KOPT-K1 (cell line): ENCODE measurements around the gene ATP11A.

Experiments used
- H3K27ac ChIP-seq: fragments of 200-600 bp; sonication (generic); 2 replicates; pipeline ENCODE4 v1.5.1; 2016; ENCODE audit warnings: antibody characterized with exemption, mild to moderate bottlenecking, low read depth, low read length; ENCODE audit not compliant: poor library complexity, severe bottlenecking
- H3K36me3 ChIP-seq: fragments of 200-600 bp; sonication (generic); 2 replicates; pipeline ENCODE4 v1.5.1; 2017; ENCODE audit warnings: antibody characterized with exemption, mild to moderate bottlenecking, low read length, moderate library complexity; ENCODE audit not compliant: insufficient read depth
- H3K9me3 ChIP-seq: fragments of 200-600 bp; sonication (generic); 2 replicates; pipeline ENCODE4 v1.5.1; 2017; ENCODE audit warnings: antibody characterized with exemption, low read length, mild to moderate bottlenecking; ENCODE audit not compliant: insufficient read depth, poor library complexity, severe bottlenecking

ATP11A gene

DNA sequence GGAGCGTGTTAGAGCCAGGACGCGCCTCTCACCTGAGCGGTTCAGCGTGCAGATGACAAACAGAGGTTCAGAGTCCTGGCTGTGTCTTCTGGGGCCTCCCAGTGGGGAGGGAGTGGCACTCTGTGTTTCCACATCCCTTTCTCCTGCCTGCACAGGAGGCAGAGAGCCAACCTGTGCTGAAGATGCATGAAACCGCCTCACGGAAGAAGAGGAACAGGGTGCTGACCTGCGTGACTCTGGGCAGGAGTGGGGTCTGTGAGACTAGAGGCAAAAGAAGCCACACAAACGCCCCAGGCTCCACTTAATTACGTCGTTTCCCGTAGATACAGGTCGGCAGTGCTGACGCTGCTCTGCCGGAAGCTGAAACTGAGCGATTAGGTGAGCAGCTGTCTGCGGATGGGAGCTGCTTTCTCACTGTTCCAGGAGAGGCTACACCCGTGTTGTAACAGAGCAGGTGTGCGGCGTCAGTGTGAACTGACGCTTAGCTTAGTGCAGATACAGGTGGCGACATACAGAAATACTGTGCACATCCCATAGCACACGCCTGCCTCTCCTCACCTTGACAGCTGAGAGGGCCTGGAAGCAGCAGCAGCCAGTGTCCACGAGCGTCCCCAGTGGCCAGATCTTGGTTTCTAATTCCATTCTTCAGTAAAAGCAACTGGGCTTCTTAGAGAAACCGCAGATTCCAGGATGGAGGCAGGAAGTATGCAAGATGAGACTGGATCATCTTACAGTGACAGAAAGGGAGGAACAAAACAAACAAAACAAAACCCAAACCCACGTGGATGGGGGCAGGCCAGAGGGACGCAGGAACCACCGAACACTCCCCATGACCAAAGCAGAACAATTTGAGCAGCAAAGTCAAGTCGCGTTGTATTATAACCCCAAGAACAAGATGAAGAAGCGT, 241.4 kb downstream of the ATP11A start:
- H3K27ac ChIP-seq = no peak overlapping the region
- H3K9me3 ChIP-seq = no peaks in the 10 kb centered on the region

DNA sequence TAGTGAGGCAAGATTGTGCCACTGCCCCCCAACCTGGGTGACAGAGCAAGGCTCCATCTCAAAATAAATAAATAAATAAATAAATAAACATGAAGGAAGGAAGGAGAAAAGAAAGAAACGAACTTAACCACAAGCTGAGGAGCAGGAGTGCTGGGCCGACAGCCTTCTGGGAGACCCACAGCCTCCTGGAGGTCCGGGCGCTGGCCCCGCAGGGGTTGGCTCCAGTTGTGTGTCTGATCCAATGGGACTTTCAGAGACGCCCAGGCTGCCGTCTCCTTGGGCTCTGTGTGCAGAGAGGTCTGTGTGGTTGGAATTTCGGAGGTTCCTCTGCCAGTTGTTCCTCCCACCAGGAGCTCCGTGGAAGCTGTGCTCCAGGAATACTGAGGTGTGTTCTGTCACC, 243.1 kb downstream of the ATP11A start:
- Histone ChIP-seq H3K27ac (no peak overlapping the region), H3K36me3 (no peaks in the 10 kb centered on the region), H3K9me3 (no peaks in the 10 kb centered on the region)

More for the DNA sequence above, 241.4 kb downstream of the ATP11A start:
- no peaks in the 10 kb centered on the region for H3K36me3 ChIP-seq

GRCh38 chr13:112933649-112934048, 243.8 kb downstream of the ATP11A start:
- H3K27ac ChIP-seq = no peak overlapping the region
- no peaks in the 10 kb centered on the region for H3K9me3 ChIP-seq
- no peaks in the 10 kb centered on the region for H3K36me3 ChIP-seq

DNA sequence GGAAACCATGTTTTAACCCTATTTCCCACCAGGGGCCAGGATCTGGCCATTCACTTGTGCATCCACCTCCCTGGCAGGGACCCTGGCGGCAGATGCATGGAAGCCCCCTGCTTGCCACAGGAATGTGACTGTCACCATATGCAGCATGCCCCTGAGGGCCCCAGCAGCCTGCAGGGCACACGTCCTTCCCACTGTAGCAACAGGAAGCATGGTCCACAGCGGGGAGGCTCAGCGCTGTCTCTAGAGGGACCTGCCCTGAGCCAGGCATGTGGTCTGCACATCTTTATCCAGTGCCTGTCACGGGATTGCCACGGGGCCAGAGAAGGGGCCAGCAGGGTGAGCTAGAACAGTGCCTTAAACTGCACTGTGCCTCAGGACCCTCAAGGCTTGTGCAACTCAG, 244.2 kb downstream of the ATP11A start:
- no peaks in the 10 kb centered on the region for H3K36me3 ChIP-seq
- H3K9me3 ChIP-seq = no peaks in the 10 kb centered on the region
- no peak overlapping the region for H3K27ac ChIP-seq
